ENCODE results near the gene ROBO2.

The ROBO2 gene

DNA sequence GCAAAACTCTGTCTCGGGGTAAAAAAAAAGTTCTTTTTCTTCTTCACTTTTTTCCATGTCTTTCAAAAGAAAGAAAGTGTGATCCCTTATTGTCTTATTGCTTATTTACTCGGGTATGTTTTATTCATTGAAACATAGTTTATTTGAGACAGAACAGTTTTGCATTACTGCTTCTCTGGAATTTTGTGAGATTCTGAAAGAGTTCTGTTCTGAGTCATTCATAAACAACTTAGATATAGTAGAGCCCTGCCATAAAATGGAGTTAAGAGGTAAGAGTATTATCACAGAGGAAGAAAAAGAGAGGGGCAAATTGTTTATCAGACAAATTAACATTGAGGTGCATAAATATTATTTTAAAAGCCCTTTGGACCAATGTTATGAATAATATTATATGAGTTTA lies 522.2 kb downstream of the ROBO2 start:
- TF ChIP-seq, protein P1, sequence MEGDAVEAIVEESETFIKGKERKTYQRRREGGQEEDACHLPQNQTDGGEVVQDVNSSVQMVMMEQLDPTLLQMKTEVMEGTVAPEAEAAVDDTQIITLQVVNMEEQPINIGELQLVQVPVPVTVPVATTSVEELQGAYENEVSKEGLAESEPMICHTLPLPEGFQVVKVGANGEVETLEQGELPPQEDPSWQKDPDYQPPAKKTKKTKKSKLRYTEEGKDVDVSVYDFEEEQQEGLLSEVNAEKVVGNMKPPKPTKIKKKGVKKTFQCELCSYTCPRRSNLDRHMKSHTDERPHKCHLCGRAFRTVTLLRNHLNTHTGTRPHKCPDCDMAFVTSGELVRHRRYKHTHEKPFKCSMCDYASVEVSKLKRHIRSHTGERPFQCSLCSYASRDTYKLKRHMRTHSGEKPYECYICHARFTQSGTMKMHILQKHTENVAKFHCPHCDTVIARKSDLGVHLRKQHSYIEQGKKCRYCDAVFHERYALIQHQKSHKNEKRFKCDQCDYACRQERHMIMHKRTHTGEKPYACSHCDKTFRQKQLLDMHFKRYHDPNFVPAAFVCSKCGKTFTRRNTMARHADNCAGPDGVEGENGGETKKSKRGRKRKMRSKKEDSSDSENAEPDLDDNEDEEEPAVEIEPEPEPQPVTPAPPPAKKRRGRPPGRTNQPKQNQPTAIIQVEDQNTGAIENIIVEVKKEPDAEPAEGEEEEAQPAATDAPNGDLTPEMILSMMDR (IDR thresholded peaks at IDR 0.05; ENCODE audit: low read depth, low read length, missing control alignments) = no peak
- in situ Hi-C loops (cut with HindIII; ENCODE audit: low pct_ligation_motif_present, low sequenced_read_pairs) = no loop called here
- Histone ChIP-seq H3K27me3 (replicated peaks) (no peaks in the 10 kb centered on the region), H3K27ac (no peak overlapping the region), H3K36me3 (replicated peaks) (no peaks in the 10 kb centered on the region), H3K4me3 (ENCODE audit: low read depth, low read length) (no peak overlapping the region)
- no peak for DNase-seq

DNA sequence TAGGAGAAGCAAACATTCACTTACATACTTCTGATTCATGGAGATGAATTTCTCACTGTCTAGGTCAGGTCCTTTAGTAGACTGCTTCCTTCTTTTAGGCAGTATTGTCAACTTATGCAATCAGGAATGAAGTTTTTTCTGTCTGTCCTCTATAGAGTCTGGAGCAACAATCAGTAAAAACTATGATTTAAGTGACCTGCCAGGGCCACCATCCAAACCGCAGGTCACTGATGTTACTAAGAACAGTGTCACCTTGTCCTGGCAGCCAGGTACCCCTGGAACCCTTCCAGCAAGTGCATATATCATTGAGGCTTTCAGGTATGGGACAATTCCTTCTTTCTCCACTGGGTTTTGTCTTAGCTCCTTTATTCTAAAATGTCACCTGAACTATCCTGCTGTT lies 523.1 kb downstream of the ROBO2 start:
- Histone ChIP-seq H3K4me3 (ENCODE audit: low read depth, low read length) (no peak overlapping the region), H3K27me3 (replicated peaks) (no peaks in the 10 kb centered on the region), H3K27ac (no peak overlapping the region), H3K36me3 (replicated peaks) (no peaks in the 10 kb centered on the region)
- TF ChIP-seq, protein P1 (IDR thresholded peaks at IDR 0.05; ENCODE audit: low read depth, low read length, missing control alignments) = no peak
- in situ Hi-C loops (cut with HindIII; ENCODE audit: low pct_ligation_motif_present, low sequenced_read_pairs) = no loop called here
- DNase-seq = no peak

DNA sequence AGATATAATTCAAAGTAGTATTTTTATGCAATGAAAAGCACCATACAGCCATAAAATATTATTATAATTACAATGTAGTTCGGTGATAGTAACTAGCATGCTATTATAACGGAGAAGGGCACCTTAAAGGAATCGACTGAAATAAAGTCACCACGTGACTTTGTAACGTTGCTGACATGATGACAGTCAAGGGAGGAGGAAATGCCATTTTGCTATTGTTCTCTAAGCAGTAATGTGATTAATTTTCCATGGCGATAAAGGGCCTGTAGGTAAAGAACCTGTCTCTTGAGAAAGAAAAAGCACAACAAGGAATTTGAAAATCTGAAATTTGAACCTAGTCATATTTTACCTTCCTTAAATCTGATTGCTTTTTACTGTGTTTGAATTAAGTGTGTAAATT lies 526.2 kb downstream of the ROBO2 start:
- TF ChIP-seq, protein P1 (IDR thresholded peaks at IDR 0.05; ENCODE audit: low read depth, low read length, missing control alignments) = no peak
- no peaks in the 10 kb centered on the region for H3K36me3 ChIP-seq (replicated peaks)
- no peaks in the 10 kb centered on the region for H3K27me3 ChIP-seq (replicated peaks)
- no peak overlapping the region for H3K27ac ChIP-seq
- no peak overlapping the region for H3K4me3 ChIP-seq (ENCODE audit: low read depth, low read length)
- DNase-seq = no peak
- in situ Hi-C loops (cut with HindIII; ENCODE audit: low pct_ligation_motif_present, low sequenced_read_pairs) = no loop called here

DNA sequence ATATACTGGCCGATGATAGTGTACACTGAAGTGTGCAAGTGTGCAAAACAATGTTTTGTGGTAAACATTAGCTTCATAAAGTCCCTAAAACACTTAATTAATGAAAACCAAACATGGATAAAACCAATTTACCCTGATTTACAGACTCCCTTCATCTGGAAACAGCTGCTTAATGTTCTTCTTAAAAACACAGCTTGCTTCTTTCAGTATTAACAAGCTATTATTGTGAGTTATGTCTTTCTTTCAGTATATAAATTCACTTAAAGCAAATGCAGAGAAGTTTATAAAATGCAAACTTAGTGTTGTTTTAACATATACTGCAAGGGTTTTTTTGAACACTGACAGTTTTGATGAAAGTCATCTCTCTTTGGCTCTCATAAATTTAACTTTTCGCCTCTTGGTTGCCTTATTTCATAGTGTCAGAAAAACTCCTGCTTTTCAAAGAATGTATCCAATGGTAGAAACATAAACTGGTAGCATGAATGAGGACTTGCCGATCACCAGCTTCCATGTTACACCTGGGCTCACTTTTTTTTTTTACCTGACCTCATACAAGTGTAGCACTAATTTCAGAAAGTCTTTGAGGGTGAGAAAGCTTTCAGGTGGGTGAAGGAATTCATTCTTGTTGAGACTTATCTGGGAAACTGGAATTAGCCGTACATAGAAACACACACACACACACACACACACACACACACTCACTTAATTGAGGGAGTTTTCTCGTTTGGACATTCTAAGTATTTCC lies 532.2 kb downstream of the ROBO2 start:
- H3K27ac ChIP-seq = no peak overlapping the region
- in situ Hi-C loops (cut with HindIII; ENCODE audit: low pct_ligation_motif_present, low sequenced_read_pairs) = no loop called here
- H3K36me3 ChIP-seq (replicated peaks) = no peaks in the 10 kb centered on the region
- no peak for DNase-seq
- TF ChIP-seq, protein P1 (IDR thresholded peaks at IDR 0.05; ENCODE audit: low read depth, low read length, missing control alignments) = no peak
- H3K27me3 ChIP-seq (replicated peaks) = no peaks in the 10 kb centered on the region
- H3K4me3 ChIP-seq (ENCODE audit: low read depth, low read length) = no peak overlapping the region

DNA sequence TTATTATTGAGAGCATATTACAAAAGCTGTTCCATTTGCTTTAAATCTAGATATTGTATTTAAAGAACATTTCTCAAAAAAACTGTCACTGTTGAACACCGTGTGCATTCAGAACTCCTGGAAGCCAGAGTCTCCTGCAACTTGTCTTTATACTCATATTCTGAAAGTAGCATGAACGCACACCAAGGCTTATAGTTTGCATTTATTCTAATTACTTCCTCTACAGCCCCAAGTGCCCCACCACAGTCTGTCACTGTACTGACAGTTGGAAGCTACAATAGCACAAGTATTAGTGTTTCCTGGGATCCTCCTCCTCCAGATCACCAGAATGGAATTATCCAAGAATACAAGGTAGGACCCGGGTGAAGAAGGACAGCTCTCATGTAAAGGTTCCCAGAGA lies 537.4 kb downstream of the ROBO2 start:
- no peaks in the 10 kb centered on the region for H3K36me3 ChIP-seq (replicated peaks)
- TF ChIP-seq, protein P1 (IDR thresholded peaks at IDR 0.05; ENCODE audit: low read depth, low read length, missing control alignments) = no peak
- H3K27me3 ChIP-seq (replicated peaks) = no peaks in the 10 kb centered on the region
- no peak overlapping the region for H3K4me3 ChIP-seq (ENCODE audit: low read depth, low read length)
- DNase-seq = no peak
- in situ Hi-C loops (cut with HindIII; ENCODE audit: low pct_ligation_motif_present, low sequenced_read_pairs) = no loop called here
- no peak overlapping the region for H3K27ac ChIP-seq

DNA sequence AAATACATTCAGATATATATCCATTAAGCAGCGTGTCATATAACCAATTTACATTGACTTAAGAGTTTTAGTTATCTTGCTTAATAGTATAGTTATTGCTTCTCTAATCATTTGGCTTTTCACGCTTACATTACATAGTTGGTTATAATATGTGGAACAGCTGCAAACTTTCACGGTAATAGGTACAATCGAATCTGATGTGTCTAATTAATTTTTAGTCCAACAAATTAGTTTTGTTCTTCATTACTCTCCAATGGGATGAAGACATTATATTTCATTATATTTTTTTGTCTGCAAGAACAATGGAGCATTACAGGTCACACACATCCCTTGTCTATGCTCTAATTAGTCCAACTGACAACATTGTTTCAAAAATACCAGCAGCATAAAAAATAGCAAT lies 546.3 kb downstream of the ROBO2 start:
- Histone ChIP-seq H3K36me3 (replicated peaks) (no peaks in the 10 kb centered on the region), H3K27me3 (replicated peaks) (no peaks in the 10 kb centered on the region), H3K27ac (no peak overlapping the region), H3K4me3 (ENCODE audit: low read depth, low read length) (no peak overlapping the region)
- DNase-seq = no peak
- in situ Hi-C loops (cut with HindIII; ENCODE audit: low pct_ligation_motif_present, low sequenced_read_pairs) = no loop called here
- TF ChIP-seq, protein P1 (IDR thresholded peaks at IDR 0.05; ENCODE audit: low read depth, low read length, missing control alignments) = no peak
